GM12875 (cell line): ENCODE results near the gene PTPRK.

Source experiments
- H3K4me3 ChIP-seq: one replicate; pipeline ENCODE4 v1.5.1; 2011; ENCODE audit warnings: low read depth, low read length, control low read depth
- TF ChIP-seq, protein P1 (sequence below): IDR thresholded peaks from 2 replicates; pipeline ENCODE4 v1.5.1; 2011; ENCODE audit warnings: low read depth, mild to moderate bottlenecking, control low read depth, inconsistent platforms, low read length, moderate library complexity, borderline replicate concordance; ENCODE audit not compliant: insufficient read depth

Gene PTPRK

DNA sequence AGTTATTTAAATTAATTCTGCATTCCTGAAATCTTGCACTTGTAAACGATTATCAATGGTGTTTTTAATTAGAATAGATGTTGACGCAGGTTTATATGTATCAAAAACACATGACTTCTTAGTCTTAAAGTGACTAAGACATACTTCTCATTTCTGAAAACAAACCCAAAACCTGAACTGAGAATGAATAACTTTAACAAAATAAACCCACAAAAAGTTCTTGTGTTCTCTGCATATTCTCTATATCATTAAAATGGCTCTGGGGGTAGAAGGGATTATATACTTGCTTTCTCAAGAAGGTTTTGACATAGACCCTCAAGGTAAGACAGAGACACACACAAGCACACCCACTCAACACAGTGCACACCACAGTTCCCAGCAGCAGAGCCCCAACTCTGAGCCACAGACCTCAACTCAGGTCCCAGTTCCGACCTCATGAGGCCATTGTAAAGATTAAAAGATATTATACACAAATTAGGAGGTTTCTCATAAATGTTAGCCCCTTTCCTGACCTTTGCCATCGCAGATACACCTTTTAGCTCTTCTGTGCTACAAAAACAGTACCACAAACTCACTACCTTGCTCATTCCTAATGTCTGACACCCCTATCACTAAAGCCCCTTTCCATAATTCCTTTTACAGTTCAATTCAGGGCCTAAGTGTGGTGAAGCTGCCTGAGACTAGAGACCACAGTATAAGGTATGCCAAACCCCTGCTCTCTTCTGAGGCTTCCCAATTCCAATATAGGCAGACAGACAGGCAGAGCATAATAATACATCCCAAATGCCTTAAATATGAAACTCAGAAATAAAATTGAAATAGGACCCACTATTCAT is 267.8 kb downstream of the PTPRK start:
- TF ChIP-seq, protein P1, sequence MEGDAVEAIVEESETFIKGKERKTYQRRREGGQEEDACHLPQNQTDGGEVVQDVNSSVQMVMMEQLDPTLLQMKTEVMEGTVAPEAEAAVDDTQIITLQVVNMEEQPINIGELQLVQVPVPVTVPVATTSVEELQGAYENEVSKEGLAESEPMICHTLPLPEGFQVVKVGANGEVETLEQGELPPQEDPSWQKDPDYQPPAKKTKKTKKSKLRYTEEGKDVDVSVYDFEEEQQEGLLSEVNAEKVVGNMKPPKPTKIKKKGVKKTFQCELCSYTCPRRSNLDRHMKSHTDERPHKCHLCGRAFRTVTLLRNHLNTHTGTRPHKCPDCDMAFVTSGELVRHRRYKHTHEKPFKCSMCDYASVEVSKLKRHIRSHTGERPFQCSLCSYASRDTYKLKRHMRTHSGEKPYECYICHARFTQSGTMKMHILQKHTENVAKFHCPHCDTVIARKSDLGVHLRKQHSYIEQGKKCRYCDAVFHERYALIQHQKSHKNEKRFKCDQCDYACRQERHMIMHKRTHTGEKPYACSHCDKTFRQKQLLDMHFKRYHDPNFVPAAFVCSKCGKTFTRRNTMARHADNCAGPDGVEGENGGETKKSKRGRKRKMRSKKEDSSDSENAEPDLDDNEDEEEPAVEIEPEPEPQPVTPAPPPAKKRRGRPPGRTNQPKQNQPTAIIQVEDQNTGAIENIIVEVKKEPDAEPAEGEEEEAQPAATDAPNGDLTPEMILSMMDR, result no peak
- H3K4me3 ChIP-seq, result no peak overlapping the region

DNA sequence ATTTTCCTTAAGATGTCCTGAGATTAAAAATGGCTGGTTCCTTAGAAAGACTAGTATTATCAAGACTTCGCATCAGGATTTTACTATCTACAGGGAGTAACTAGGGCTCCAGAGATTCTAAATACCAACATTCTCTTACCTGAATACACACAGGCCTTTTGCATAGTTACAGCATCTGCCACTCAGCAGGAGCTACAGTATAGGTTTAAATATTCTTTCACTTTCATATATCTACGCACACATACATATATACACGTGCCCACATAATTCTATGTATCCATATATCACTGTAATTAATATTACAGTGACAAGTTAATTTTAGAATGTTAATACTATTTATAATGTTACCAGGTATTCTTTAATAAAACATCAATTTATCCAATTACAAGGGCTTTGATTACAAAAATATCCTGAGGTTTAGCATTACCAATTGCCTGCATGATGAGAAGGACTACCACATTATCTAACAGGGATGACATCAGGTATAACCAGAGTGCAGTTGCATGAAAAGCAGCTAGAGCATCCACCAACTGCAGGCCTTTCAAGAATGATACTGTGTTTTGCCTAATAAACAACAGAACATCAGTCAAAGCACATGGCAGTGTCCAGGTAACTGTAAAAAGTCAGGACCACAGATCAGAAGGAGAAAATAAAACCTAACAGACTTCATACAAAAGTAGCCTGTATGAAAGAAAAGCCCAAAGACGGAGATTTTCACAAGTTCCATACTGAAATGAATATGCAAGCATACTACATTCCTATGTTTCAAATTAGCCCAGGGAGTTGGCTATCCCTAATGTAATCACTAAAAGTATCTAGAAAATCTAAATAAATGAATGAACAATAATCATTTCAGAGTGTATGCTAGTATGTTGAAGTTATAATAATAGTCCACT is 268.7 kb downstream of the PTPRK start:
- TF ChIP-seq, protein P1, result no peak
- no peak overlapping the region for H3K4me3 ChIP-seq

DNA sequence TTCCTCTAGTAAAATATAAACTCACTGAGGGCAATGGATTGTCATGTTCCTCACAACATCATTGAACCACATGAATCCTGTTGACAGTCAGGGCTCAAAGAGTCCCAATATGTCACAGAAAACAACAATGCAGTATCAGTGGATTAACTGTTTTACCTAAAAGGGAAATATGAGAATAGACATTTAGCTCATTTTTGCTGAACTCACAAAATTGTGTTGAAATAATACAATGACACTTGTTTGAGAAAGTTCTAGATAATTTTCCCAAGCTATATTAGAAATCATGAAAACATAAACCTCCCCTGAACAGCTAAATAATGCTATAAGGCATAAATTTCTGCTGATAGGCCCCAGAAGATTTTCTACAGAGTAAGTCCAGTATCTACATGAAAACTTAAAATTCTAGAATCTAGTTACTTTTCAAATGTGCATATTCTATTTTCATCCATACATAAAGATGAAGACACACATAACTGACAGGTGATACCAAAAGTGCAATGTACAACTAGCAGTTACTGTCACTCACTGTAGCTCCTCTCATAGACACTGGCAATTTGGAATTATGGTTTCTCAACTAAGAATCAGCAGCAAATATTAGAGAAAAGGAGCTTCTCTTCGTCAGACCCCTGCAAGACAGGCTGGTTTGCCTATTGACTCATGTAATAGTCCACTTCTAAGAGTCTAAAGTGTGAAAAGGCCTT is 269.9 kb downstream of the PTPRK start:
- H3K4me3 ChIP-seq, result no peak overlapping the region
- TF ChIP-seq, protein P1, result no peak

DNA sequence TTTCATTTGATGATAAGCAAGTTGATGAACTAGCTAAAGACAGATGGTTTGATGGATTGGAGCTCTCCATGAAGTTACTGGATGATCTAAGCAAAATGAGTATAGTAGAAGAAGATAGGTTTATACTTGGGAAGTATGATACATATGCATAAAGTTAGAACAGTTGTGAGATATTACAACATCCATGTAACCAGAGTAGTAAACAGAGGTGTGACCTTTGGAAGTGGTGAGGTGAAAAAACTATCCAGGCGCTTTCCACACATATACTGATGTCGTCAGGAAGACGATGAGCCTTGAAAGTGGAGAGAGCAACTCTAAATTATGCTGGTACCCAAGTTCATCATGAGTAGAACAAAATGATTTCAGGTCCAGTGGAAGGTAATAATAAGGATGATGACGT is 271.0 kb downstream of the PTPRK start:
- TF ChIP-seq, protein P1, result no peak
- H3K4me3 ChIP-seq, result no peak overlapping the region

DNA sequence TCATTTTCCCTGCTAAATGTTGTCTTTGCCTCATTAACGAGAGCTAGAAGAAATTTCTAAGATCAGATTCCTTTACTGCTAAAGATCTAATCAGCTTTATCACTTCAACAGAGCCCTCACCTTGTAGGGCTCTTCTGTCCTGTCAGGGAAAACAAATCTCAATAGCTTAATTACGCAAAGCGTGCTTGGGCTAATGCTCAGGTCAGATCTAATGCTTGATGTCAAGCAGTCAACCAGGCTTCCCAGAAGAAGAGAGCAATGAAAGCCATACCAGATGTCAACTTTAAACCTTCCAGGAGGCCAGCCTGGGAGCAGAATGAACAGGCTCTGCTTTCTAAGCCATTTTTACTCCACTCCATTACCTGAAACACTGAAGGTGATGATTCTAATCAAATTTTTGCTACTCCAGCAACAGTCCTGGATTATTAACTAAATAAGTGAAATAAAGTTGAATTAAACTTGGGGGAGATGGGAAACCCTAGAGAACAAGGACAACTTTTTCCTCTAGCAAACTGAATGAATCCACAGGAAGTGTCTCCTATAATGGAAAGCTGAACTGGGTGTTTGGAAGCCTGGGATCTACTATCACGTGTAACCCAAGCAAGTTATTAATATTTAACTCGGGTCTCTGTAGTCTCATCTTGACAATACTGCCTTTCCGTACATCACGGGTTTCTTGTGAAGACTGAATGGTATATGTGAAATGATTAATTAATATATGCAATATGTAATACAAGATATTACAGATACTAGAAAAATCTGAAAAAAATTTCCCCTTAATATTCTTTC is 273.7 kb downstream of the PTPRK start:
- TF ChIP-seq, protein P1, result no peak
- no peak overlapping the region for H3K4me3 ChIP-seq

DNA sequence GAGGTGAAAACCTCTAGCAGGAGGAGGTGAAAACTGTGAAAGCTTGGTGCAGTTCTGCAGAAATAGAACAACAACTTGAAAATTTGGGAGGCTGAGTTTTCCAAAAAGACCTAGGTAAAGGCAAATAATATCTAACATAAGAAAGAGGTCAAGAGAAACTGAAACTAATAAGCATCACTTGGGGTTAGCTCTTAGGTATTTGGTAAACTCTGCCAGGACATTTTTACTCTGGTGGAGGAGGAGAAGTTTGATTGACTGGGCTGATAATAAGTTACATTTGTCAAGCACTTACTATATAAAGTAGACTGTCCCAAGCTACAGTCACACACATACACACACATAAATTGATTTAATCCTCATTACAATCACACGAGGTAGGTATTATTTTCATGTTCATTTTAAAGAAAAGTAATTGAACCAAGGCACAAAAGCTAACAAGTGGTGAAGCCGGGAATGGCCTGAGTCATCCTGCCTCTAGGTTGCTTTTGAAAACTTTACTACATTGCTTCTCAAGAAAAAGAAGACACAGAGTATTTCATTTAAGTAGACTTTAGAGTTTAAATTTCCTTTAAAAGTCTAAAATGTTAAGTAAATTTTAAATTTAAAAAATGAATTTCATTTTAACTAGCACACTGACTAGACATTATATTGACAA is 275.5 kb downstream of the PTPRK start:
- H3K4me3 ChIP-seq, result no peak overlapping the region
- TF ChIP-seq, protein P1, result no peak
